GM15510 (cell line): ENCODE results near the gene TBX21.

Source experiments
- POLR2A ChIP-seq: IDR thresholded peaks from 3 replicates; pipeline ENCODE4 v1.6.1; 2011; ENCODE audit warnings: borderline replicate concordance; ENCODE audit not compliant: insufficient read length; ENCODE audit errors: extremely low read depth

Gene TBX21

GRCh38 chr17:47704736-47705135 is 28.3 kb upstream of the TBX21 start:
- TF ChIP-seq POLR2A, result no peak

DNA sequence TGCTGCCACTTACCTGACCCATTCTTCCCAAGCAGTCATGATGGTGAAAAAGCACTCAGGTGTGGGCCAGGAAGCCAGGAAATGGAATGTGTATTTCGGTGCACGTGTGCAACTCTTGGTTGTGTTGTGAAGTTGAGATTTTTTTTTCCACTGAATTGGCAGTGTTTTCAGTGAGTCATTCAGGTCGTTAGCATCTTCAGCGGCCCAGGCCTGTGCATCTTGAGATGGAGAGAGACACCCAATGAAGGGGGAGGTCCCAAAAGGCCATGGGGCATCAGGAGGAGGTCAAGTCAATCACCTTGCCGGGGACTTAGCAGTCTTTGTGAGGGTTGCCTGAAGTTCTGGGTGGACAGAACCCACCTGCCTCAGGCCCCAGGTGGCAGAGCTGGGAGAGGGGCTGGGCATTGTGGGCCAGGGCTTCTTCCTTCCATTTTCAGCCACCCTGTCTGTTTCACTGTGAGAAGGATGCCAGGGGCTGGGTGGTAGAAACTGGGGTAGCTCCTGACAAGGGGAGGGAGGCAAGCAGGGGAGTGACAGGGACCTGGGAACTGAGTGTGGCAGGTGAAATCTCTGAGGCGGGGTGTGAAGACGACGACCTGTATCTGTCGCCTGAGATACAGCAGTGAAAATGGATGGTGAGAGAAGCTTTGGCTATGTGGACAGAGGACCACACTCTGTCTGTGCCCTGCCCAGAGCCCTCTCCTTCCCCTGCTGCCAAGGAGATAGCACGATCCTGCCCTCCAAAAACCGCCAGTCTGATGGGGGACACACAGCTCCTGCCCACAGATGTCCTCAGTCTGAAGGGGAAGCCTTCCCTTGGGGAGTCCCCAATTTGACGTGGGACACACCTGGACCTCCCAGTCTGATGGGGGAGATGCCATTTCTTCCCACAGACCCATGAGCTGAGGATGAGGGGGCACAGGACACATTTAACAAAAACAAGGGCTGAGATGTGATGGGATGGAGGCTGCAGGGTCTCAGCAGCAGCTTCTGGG is 27.2 kb upstream of the TBX21 start:
- TF ChIP-seq POLR2A, result no peak

GRCh38 chr17:47707056-47707804 is 25.8 kb upstream of the TBX21 start:
- TF ChIP-seq POLR2A, result no peak

- no peak for TF ChIP-seq POLR2A
These were observed 25.2 kb upstream of the TBX21 start for GRCh38 chr17:47707884-47708283.

GRCh38 chr17:47708312-47708863 is 24.6 kb upstream of the TBX21 start:
- no peak for TF ChIP-seq POLR2A

DNA sequence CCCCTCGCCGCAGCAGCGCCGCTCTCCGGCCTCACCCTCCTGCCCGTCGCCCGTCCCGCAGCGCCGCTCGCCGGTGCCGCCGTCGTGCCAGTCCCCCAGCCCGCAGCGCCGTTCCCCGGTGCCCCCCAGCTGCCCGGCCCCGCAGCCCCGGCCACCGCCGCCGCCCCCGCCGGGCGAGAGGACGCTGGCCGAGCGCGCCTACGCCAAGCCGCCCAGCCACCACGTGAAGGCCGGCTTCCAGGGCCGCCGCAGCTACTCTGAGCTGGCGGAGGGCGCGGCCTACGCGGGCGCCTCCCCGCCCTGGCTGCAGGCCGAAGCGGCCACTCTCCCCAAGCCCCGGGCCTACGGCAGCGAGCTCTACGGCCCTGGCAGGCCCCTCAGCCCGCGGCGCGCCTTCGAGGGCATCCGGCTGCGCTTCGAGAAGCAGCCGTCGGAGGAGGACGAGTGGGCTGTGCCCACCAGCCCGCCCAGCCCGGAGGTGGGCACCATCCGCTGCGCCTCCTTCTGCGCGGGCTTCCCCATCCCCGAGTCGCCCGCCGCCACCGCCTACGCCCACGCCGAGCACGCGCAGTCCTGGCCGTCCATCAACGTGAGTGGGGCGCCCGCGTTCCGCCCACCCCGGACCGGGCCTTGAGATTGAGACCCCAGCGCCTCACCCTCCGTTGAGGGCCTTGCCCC is 24.0 kb upstream of the TBX21 start:
- TF ChIP-seq POLR2A, result no peak

- no peak for TF ChIP-seq POLR2A
These were observed 23.4 kb upstream of the TBX21 start for GRCh38 chr17:47709594-47709993.

DNA sequence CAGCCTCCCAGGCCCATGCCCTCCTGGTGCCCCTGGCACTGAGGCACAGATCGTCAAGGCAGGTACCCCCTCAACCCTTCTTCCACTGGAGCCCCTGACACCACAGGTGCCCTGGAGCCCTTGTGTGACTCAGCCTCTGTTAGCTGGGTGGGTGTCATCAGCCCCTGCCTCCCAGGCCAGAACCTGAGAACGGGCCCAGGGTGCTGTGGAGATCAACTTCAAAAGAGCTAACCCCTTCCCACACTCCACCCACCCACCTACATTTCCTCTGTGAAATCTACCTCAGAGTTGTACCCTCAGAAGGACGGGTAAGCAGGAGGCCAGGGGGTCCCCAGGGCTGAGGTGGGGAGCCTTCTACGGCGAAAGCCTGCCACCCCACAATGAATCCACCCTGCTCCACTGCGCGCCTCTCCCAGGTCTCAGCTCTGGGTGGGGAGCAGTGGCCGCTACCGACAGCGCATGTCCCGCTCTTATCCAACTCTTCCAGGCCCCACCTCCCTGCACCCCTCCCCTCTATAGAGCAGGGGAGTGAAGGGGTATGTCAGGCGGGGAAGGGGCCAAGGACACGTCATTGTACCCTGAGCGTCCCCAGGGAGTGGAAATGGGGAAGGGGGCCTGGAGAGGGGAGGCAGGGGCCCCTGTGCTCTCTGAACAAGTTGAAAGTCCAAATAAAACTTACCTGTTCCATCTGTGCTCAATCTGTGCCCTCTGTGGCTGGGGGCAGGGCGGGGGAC is 21.5 kb upstream of the TBX21 start:
- TF ChIP-seq POLR2A, result no peak

- no peak for TF ChIP-seq POLR2A
These were observed 20.6 kb upstream of the TBX21 start for GRCh38 chr17:47712330-47713023.

DNA sequence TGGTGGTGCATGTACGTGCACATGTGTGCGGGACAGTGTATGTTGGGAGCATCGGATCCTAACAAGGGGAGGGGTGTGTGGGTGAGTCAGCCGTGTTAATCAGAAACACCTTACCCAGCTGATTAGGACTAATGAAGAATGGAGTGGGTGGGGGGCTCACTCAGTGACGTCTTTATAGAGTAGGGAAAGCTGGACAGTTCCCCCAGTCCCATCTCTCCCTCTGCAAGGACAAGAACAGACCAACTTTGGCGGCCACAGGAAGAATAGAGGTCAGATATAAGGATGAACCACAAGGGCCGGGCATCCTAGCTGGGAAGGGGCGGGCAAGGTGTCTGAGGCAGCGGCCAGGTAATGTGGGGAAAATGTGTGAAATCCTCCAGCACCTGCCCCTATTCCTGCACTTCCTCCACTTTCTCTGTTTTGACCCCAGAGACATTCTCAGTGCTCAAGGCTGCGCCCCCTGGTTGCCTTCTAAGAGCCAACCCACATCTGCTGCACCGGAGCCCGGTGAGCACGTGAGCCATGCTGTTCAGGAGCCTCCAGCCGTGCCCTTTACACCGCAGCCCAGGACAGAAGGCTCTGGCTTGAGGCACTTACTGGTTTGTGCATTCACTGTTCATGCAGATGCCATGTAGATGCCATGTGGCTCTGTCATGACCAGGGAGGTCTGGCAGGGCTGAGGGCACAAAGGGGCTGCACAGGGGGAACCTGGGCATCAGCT is 18.9 kb upstream of the TBX21 start:
- no peak for TF ChIP-seq POLR2A

DNA sequence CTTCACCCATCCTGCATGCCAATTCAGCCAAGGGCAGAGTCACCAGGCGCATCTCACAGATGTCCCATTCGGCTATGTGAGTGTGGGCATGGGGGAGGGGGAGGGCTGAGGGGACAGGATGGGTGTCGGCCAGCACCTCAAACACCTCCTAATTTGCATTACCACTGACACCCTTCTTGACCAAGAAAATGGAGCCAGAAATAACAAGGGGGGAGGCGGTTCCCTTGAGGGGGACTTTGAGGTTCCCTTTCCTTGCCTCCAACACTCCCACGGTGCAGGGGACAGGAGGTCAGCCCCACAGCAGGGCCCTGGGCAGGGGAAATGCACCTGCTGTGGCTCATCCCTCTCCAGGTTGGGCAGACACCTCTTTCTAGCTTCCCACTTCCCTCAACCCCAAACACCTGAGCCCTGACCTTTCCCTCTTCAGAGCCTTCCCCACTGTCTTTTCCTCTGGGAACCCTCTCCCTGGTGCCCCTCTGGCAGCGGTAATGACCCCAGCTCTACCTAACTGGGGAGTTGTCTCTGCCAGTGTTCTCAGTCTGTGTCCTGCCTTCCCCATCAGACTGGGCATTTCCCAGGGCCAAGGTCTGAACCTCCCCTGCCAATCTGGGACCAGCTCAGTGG is 18.2 kb upstream of the TBX21 start:
- TF ChIP-seq POLR2A, result no peak

- TF ChIP-seq POLR2A, result no peak
These were observed 17.2 kb upstream of the TBX21 start for GRCh38 chr17:47715669-47716325.
